ENCODE data around the gene MYO18A. TPM values are rescaled to one million over a fixed set of nuclear protein-coding genes. Genes with fewer than 3 reads are reported as not detected.

Gene MYO18A
- total RNA-seq, 1 donor from 2014 or later = 48.2 TPM

- Mint-ChIP-seq H3K4me3 (no peak overlapping the region), H3K27me3 (ENCODE audit: low read depth) (peaks cover 6% of the 10 kb centered on the region), H3K36me3 (ENCODE audit: low read depth) (peaks cover 3% of the 10 kb centered on the region), H3K27ac (ENCODE audit: unreplicated experiment) (no peak overlapping the region), H3K4me1 (peaks cover 31% of the 10 kb centered on the region), H3K9me3 (peaks cover 4% of the 10 kb centered on the region)
- no peak for DNase-seq (ENCODE audit: low read depth, low spot score)
- no peak for TF ChIP-seq CTCF (conservative IDR thresholded peaks at IDR 0.05)
Measured at GRCh38 chr17:29039764-29040598, 140.2 kb downstream of the MYO18A start.

GRCh38 chr17:29038085-29038795 lies 142.0 kb downstream of the MYO18A start:
- peaks cover 12% of the 10 kb centered on the region for H3K27me3 Mint-ChIP-seq (ENCODE audit: low read depth)

GRCh38 chr17:29037739-29038084 lies 142.5 kb downstream of the MYO18A start:
- Mint-ChIP-seq H3K27me3 (ENCODE audit: low read depth) (peaks cover 17% of the 10 kb centered on the region), H3K36me3 (ENCODE audit: low read depth) (peaks cover 7% of the 10 kb centered on the region), H3K9me3 (peaks cover 9% of the 10 kb centered on the region), H3K4me1 (peaks cover 15% of the 10 kb centered on the region), H3K27ac (ENCODE audit: unreplicated experiment) (no peak overlapping the region), H3K4me3 (no peak overlapping the region)
- DNase-seq (ENCODE audit: low read depth, low spot score) = no peak
- TF ChIP-seq CTCF (conservative IDR thresholded peaks at IDR 0.05) = no peak

More at GRCh38 chr17:29038085-29038795, 142.0 kb downstream of the MYO18A start:
- no peak for TF ChIP-seq CTCF (conservative IDR thresholded peaks at IDR 0.05)
- H3K36me3 Mint-ChIP-seq (ENCODE audit: low read depth) = peaks cover 7% of the 10 kb centered on the region
- H3K9me3 Mint-ChIP-seq = peaks cover 9% of the 10 kb centered on the region
- no peak overlapping the region for H3K27ac Mint-ChIP-seq (ENCODE audit: unreplicated experiment)
- no peak overlapping the region for H3K4me3 Mint-ChIP-seq
- no peak for DNase-seq (ENCODE audit: low read depth, low spot score)
- peaks cover 16% of the 10 kb centered on the region for H3K4me1 Mint-ChIP-seq

- Mint-ChIP-seq H3K9me3 (peaks cover 9% of the 10 kb centered on the region), H3K27ac (ENCODE audit: unreplicated experiment) (no peak overlapping the region), H3K4me1 (peaks cover 17% of the 10 kb centered on the region), H3K27me3 (ENCODE audit: low read depth) (peaks cover 28% of the 10 kb centered on the region), H3K4me3 (no peak overlapping the region), H3K36me3 (ENCODE audit: low read depth) (peaks cover 9% of the 10 kb centered on the region)
- DNase-seq (ENCODE audit: low read depth, low spot score) = no peak
- no peak for TF ChIP-seq CTCF (conservative IDR thresholded peaks at IDR 0.05)
Measured at GRCh38 chr17:29036584-29036983, 143.6 kb downstream of the MYO18A start.

- no peak for DNase-seq (ENCODE audit: low read depth, low spot score)
- no peak overlapping the region for H3K27ac Mint-ChIP-seq (ENCODE audit: unreplicated experiment)
- peaks cover 39% of the 10 kb centered on the region for H3K27me3 Mint-ChIP-seq (ENCODE audit: low read depth)
- peaks cover 16% of the 10 kb centered on the region for H3K4me1 Mint-ChIP-seq
- no peak overlapping the region for H3K4me3 Mint-ChIP-seq
- H3K36me3 Mint-ChIP-seq (ENCODE audit: low read depth) = peaks cover 9% of the 10 kb centered on the region
- no peak for TF ChIP-seq CTCF (conservative IDR thresholded peaks at IDR 0.05)
- H3K9me3 Mint-ChIP-seq = peaks cover 9% of the 10 kb centered on the region
Measured at GRCh38 chr17:29034510-29034909, 145.7 kb downstream of the MYO18A start.
